Measurements from ENCODE around the gene ADAMTSL1.

Gene ADAMTSL1

DNA sequence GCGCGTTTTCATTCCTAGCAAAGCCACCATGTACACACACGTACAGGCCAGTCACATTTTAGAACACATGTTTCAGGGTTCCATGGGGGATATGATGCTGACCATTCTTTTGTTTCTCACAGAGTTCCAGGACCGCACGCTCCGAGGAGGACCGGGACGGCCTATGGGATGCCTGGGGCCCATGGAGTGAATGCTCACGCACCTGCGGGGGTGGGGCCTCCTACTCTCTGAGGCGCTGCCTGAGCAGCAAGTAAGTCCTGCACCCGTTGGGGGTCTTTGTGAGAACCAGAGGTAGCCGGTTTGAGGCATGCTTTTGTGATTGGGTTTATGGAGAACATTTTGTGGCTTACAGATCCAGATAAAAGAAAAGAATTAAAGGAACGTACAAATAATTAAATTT lies 30.8 kb downstream of the ADAMTSL1 start:
- FAIRE-seq = no peak

DNA sequence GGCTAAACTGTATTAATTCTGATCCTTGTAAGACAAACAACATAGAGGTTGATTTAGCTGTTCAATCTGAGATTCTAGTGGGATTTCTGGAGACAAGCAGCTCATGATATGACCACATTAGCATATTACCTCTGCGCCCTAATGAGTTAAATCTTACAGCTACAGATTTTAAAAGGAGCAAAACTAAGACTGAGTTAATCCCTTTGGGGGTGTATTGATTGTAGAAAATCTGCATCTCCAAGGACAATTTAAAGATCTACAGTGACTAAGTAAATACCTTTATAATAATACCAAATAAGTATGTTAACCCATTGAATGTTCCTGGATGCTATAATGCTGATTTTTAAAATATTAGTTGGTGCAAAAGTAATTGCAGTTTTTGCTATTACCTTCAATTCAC lies 33.2 kb downstream of the ADAMTSL1 start:
- FAIRE-seq = no peak

DNA sequence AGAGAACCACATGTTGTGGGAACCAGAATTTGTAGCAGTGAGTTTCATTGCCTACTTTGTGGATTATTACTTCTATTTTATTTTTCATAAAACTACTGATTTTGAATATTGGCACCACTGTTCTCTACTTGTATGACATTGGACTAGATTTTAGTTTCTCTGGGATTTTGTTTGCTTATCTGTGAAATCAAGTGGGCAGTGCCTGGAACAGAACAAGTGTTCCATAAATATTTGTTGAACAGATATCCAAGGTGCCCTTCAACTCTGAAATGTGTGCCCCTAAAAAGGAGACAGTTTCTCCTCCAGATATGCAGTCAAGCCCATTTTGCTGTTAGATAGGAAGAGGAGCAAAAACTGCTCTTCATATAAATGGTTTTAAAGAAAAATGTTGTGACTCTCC lies 42.6 kb downstream of the ADAMTSL1 start:
- no peak for FAIRE-seq

DNA sequence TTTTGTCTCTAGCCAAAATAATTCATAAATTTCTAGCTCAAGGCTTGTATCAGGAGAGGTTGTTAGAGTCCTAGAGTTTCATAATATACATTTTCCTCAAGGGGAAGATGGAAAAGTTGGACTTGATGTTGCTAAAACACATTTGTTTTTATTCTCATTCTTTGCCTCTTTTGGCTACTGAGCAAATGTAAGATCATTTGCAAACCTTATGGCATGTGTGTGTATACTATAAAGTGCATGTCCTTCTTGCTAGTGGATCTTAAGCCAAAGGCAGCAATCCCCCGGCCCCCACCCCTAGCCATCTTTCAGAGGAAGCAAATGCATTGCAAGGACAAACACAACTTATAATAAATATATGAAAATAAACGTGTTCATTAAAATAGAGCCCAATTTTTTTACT lies 43.0 kb downstream of the ADAMTSL1 start:
- no peak for FAIRE-seq

DNA sequence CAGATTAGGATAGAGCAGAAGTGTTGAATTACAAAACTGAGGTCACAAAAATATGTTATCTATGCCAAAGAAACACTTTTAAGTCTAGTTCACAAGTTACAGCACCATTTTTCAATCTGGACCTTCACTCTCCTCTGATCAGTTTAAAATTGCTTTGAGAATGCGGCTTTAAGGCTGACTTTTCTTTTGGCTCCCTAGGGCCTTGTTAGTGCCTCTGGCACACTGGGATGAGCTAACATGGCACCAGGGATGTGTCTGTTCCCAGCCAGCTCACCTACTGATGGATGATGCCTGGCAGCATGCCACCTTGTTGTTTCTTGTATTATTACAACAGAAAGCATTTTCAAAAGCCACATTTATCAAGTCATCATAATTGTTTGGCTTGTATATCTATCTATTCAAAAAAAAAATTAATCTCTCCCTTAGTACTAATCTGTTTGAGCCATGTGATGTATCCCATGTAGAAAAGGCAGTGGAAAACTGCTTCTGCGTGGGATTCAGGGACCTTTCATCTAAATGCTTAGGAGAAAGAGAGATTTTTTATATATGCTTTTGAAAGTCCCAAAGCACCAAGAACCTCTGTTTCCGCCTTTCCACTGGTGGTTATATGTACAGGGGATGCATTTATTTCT lies 46.6 kb downstream of the ADAMTSL1 start:
- no peak for FAIRE-seq

DNA sequence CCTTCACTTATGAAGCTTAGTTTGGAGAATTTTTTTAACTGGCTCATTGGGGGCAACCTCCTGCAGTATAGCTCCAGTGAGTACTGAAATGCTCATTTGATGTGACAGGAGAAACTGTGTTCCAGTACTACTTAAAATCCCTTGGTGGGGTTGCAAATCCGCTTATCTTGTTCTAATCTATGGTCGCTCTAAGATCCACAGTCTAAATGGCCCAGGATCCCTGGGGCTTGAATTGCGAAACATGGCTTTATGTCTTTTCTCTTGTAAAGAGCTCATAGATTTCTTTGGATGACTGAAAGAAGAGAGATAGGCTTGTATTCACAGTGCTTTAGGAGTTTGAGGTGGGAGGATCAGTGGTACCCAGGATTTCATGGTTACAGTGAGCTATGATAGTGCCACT lies 52.7 kb downstream of the ADAMTSL1 start:
- no peak for FAIRE-seq

DNA sequence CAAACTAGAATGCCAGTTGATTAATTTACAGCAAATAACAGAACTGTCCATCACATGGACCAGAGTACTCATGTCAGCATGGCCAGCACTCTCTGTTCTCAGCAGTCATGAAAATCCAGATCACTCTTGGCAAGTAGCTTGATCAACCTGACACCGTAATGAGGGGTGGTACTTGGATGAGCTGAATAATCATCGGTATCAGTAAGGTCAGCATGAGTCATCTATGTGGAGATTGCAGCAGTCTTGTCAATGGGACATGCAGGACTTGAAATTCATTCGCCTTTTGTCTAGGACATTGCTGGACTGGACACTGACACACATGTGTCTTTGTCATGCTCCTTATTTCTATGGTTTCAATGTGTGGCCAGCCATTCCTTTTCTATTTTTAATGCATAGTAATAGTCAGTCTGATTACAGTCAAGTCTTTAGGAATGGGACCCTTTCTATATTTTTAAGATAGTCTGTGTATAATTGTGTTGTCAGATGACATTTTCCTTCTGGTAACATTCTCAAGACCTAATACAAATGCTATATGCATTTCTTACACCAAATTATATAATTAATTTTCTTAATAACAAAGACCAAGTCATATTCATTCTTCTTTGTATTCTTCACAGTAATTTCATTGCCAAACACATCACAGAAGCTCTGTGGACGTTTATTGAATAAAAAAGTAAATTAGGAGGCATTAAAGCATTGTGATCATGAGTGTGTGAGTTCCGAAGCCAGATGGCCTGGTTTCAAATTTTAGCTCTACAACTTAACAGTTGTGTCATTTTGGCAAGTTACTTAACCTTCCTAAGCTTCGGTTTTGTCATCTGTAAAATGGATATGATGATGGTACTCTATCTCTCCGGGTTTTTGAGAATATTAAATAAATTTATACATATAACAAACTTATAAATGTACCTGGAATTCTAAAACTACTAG lies 57.4 kb downstream of the ADAMTSL1 start:
- no peak for FAIRE-seq

DNA sequence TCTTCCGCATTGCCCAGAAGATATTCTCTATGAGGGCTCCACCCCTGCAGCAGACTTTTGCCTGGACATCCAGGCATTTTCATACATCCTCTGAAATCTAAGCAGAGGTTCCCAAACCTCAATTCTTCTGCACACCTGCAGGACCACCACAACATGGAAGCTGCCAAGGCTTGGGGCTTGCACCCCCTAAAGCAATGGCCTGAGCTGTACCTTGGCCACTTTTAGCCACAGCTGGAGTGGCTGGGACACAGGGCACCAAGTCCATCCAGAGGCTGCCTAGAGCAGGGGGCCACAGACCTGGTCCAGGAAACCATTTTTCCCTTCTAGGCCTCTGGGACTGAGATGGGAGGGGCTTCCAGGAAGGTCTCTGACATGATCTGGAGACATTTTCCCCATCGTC lies 60.7 kb downstream of the ADAMTSL1 start:
- no peak for FAIRE-seq

DNA sequence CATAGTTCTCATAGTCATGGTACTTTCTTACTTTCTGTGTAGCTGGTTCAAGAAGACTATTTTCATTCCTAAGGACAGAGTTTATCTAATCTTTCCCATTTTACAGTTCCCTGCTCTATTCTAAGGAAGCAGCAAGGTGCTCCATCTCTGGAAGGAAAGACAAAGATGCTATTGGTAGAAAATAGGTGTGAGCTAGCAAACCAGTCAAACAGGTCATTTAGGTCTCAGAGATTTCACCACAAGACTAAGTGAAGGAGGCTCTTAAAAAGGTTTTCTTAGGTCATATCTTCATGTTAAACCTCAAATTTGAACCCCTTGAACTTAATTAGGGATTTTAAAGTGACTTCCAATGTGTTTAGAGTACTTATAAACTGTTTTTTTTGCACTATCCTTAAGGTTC lies 62.6 kb downstream of the ADAMTSL1 start:
- FAIRE-seq = no peak

DNA sequence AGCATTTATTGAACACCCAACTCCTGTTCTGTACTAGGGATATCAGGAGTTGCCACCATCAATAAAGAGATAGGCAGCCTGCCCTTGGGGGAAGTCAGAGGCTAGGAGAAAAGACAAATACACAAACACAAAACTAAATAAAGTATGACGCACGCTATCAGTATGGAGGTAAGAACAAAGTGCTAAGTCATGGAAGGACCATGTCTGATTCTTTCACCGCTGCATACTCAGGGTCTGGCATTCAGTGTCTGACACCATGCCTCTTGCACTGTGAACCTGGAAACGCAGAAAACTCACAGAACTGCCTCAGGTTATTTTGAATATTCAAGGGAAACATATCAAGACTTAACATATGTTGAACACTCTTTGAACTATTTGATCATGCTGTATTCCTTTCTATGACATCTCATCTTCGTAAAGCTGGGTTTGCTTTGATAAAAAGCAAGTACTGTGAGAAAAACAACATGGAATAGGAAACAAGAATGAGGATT lies 65.3 kb downstream of the ADAMTSL1 start:
- no peak for FAIRE-seq

DNA sequence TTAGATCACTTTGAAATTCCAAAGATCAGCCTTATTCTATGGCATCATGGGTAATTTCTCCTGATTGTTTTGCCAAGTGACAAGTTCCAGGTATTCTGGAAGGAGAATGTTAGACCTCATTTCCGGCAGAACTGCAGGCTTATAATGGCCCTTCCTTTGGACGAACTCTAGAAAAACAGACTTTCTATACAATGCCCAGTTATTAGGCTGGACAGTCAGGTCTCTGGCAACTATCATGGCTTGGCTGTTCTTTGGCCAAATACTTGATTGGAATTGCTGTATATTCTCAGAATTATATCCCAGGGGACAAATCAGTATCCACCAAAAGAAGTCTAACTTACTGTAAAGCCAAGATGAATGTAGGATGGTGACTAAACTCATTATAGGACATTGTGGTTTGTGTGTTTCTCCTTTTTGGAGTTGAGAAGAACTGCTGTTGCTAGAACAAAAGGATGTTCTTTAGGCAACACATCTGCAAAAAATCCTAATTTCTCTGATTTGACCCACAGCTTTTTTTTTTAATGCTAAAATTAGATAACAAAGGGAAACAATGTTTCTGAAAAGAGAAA lies 69.0 kb downstream of the ADAMTSL1 start:
- no peak for FAIRE-seq

DNA sequence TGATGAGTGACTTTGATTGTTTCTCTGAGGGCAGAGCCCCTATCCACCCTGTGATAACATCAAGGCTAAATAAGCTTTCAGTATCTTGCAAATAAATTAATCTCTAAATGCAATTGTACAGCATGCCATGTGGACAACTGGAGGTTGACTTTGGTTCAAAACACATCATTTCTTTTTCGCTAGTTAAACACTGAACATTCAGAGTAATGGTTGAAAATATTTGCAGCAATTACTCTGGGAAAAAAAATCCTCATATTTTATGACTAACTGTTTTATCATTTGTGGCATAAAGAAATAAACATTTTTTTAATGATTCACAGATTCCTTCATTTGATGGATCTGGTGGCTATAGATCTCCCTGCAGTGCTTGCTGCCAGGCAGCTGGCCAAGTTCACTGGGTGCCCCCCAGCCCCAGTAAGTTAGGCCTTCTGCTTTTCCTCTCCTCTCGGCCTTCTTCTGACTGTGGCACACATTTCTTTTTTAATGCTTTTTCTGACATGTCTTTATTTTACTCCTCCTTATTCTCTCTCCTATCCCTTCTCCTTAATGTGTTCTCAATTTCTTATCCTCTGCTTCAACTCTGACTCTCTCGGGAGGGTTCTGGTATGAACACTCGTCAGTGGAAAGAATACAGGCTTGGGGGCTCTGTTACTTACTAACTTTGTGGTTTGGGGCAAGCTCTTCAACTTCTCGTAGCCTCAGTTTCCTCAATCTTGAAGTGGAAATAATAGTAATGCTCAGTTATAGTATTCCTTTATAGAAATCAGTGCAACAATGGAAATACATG lies 69.6 kb downstream of the ADAMTSL1 start:
- FAIRE-seq = no peak

DNA sequence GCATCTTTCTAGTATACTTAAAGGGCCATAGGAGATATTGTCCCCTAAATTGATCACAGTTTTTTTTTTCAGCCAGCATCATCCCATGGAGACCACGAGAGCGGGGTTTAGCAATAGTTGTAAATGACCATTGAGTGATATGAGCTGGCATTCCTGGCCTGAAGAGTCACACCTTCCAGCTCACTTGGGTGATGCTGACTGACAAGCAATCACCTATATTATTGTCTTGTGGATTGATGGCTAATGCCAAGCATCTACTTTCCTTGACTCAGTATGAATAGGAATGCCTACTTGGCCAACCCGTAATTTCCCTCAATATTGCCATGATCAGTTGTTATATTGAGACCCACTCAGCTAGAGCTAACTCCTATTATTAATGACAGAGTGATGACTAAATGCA lies 70.5 kb downstream of the ADAMTSL1 start:
- FAIRE-seq = no peak

DNA sequence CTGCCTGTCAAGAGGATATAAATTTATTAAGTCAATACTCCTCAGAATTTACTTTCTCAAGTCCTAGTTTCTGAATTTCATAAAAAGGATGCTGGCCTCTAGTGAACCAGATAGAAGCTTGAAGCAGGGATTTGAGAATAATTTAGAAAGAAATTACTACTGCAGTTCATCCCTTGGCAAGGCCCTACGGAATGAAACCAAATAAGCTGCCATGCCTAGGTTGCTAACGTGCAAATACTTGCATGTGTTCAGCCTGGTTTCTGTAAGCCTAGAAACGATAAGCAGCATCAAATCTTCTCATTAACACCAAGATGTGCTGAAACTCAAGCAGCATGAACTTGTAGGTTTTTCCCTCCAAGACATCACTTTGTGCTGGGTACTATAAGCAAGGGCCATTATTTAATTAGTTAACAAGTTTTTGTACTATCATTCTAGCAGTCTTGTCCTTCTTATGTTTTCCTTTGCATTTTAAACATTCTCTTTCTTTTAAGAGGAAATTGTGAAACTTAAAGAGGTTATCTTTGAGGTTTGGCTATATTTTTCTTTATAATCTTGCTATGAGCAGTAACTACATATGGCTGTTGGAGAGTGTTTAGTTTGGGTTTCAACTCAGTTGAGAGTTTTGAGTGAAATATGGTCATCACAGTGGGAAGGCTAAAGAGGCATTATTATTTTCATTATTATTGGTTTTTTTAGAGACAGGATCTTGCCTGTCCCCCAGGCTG lies 71.8 kb downstream of the ADAMTSL1 start:
- no peak for FAIRE-seq

DNA sequence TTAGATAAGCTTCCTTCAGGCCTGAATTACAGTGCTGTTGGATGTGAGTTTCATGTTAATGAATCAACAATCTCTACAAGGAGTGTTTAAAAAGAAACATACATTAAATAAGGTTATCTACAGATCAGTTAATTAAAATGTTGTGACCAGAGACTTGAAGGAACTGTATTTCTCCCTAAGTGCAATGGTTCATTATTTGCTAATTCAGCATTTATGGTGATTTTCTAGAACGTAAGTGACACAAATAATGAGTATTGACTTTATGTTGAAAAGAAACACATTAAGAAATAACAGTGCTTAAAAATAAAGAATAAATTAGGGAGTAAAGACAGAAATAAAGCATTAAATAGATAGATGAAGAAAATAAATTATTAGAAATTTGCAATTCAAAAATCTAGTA lies 74.5 kb downstream of the ADAMTSL1 start:
- no peak for FAIRE-seq

DNA sequence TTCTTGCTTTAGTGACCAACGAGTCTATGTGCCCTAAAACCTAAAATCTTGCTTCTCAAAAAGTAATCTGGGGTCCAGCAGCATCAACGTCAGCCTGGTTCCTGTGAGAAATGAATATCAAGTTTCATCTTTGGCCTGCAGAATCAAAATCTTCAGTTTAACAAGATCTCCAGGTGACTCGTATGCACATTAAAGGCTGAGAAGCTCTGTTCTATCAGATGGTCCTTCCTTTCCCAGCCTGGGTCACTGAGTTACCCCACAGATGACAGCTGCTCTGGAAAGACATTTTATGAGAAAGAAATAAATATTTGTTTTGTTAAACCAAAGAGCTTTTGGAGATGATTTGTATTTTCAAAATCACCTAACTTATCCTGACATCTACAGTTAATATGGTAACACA lies 75.8 kb downstream of the ADAMTSL1 start:
- FAIRE-seq = no peak

DNA sequence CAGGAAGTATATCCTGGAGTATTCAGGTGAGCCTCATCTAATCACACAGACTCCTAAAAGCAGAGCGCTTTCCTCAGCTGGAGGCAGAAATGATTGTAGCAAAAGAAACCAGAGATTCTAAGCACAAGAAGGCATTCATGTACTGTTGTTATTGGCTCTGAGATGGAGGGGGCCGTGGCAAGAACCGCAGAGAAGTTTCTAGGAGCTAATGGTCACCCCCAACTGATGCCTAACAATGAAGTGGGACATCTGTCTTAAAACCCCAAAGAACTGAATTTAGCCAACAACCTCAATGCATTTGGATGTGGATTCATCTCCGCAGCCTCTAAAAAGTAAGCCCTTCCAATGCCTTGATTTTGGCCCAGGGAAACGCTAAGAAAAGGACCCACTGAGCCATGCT lies 76.3 kb downstream of the ADAMTSL1 start:
- FAIRE-seq = no peak

DNA sequence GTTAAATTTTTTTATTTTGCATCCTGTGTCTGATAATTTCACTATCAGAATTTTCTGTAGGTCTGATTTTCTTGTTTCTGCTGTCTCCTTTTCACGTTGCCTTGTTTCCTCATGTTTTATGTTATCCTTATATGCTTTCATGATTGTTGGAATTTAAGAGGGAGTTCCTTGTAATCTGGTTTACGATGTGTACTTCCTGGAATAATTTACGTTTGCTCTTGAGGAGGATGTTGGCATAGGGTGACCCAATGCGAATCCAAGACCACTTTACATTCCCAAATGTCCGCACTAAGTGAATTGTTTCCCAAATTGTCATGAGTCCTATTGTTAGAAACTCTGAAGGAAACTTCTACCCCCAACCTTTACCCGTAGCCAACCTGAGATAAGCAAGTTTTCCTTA lies 80.3 kb downstream of the ADAMTSL1 start:
- no peak for FAIRE-seq

DNA sequence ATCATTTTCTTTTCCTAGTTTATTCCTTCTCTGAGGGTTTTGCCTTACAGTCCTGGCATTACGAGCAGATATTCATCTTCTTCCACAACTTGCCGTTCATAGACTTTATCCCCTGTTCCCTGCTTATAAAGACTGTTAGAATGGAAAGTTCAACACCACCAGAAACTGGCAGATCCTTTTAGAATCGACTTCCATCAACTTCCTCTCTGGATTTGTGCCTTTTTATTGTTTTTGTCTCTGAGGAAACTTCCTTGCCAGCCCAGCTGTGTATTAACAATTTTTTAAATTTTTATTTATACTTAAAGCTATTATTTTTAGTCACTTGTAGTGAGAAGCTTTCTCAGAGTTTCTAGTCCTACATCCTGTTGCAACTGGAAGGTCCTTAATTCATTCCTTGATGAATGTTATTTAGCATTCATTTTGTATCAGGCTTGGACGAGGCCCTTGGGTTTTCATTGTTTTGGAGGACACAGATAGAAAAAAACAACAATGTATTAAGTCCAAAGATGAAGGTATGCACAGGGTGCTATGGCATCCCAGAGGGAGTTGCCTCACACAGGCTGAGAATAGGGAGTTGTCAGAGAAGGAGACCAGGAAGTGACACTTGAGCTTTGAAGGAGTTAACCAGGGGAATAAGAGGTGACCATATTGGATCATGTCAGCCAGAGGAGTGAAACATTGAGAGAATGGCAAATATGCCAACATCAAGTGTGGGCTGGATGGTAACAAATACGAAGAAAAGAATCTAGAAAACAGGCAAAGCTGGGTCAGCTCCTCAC lies 81.3 kb downstream of the ADAMTSL1 start:
- no peak for FAIRE-seq

DNA sequence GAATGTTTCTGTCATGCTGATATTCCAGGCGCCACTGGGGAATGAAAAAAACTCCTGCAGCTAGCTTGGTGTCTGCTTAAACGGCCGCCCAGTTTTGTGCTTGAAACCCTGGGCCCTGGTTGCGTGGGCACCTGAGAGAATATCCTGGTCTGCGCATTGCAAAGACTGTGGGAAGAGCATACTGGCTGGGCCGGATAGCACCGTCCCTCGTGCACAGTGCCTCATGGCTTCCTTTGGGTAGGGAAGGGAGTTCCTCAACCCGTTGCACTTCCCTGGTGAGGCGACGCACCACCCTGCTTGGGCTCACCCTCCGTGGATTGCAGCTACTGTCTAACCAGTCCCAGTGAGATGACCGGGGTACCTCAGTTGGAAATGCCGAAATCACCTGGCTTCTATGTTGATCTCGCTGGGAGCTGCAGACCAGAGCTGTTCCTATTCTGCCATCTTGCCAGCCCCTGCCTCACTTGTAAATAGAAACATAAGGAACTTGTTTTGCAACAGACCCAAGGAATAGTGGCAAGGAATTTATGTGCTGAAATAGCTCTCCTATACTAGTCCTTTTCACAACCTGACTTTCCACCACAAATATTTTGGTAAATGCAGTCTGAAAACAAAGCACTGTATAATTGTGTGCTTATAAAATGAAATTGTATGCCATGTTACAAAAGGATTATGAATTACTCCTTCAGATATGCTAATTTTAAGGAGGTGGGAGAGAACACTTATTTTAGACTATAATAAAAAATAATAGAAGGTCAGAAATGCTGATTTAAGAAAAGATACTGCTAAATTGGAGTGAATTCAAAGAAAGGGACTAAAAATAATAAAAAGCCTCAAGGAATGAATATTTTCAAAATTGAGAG lies 90.3 kb downstream of the ADAMTSL1 start:
- no peak for FAIRE-seq

DNA sequence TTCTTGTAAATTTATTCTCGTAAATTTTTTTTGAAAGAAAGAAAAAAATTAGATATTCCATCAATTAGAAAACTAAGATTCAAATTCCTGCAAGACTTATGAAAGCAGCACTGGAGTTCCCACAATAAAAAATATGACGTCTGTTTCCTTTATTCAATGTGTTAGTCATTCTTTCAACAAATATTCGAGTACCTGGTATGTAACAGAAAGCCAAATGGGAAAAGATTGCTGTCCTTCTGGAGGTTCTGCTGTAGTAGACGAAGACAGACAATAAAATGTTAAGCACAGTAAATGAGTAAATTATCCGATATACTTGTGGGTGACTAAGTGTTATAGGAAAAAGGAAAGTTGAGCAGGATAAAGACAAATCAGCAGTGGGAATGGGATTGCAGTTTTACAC lies 92.2 kb downstream of the ADAMTSL1 start:
- FAIRE-seq = no peak

Data from colon (tissue), 2 donors.